Stimulated activated CD4-positive, alpha-beta T cell treated with anti-CD3 and anti-CD28 coated beads, Interleukin-4, amount 100 ng/mL, for 48 hours (primary cell): ENCODE measurements around the gene SOWAHA.
A peak's percentile ranks its signal among the peaks of the same experiment; 100 is the strongest.
"Not testable (repeated sequence)": the region's sequence is repeated elsewhere in the genome, so short reads cannot be mapped to it uniquely, and the experiment has no call there.

ENCODE experiments used
- DNase-seq, 2 donors: peaks; one replicate each; pipeline ENCODE4 v3.0.0-alpha.2; 2020; ENCODE audit warnings: low read depth in 2 of 2

Gene SOWAHA

GRCh38 chr5:132777209-132778069 lies 35.7 kb upstream of the SOWAHA start, which contains the start of gene SEPTIN8:
Gene SEPTIN8, minus strand, starts transcription at chr5:132777239. Its CDS starts 102 bp downstream, at chr5:132777137.
- peak; percentile 24 to 30 for DNase-seq

DNA sequence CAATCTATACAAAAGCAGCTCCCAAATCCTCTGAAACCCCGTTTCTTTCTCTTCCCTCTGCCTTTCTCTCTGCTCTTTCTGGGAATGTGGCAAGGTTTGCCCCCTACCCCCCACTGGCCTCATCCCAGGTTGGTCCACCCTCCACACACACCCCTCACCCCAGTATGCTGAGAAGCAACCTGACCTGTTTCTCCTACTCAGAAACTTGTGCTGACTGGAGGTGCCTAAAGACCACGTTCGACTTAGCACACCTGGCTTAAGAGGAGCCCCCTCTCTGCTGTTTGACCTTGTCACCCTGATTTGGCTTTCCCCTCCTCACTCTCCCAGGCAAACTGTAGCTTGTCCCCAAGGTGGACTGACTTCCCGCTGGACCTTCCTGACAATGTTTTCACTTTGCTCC lies 35.0 kb upstream of the SOWAHA start:
- DNase-seq: no peak

DNA sequence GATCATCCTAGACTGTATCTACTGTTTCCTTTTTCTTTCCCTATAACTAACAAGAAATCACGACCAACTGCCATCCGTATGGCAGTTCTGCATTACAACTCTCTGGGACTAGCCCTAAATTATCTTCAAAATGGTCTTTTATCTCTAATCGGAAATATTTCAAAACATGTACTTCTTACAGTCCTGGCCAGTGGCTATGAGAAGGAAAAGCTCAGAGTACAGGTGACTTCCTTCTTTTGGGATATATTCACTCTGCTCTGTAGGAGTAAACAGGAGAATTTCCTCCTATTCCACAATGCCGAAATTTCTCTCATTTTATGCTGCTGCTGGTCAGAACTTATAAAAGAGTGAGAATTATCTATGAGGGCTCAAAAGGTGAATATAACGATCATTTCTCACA lies 34.2 kb upstream of the SOWAHA start:
- no peak for DNase-seq

DNA sequence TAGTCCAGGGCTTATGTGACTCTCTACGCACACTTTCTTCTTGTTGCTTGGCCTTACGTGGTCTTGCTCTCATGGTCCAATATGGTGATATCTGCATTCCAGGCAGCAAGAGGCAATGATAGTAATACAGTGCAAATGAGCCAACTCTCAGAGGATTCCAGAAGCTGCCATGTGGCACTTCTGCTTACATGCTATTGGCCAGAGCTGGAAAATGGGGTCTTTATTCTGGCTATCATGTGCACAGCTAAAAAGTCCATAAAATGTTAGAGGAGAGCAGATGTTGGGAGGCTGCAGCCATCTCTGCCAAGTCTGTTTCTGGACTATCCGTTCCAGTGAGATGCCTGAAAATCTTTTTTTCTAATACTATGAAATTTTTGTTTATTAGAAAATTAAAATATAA lies 33.1 kb upstream of the SOWAHA start:
- DNase-seq: no peak

GRCh38 chr5:132780577-132780976 lies 32.5 kb upstream of the SOWAHA start:
- no peak for DNase-seq

- no peak for DNase-seq
Observed at GRCh38 chr5:132781029-132781428, 32.1 kb upstream of the SOWAHA start.

DNA sequence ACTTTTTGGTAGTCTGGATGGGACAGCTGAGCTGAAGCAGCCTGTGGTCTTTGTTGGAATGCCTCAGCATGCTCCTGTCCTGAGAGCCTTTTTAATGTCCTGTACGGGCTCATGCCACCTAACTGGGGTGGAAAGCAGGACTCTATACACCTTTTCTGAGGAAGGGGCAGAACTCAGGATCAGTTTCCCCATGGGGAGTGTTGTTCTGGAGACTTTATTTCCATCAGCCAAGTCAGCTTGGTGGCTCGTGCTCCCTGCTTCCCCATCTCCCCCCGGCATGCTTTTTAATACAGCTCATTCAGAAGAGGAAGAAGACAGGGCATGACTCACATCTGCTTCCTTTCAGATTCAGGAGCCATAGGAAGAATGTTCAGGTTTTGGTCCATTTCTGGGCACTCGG lies 31.0 kb upstream of the SOWAHA start:
- DNase-seq: no peak

DNA sequence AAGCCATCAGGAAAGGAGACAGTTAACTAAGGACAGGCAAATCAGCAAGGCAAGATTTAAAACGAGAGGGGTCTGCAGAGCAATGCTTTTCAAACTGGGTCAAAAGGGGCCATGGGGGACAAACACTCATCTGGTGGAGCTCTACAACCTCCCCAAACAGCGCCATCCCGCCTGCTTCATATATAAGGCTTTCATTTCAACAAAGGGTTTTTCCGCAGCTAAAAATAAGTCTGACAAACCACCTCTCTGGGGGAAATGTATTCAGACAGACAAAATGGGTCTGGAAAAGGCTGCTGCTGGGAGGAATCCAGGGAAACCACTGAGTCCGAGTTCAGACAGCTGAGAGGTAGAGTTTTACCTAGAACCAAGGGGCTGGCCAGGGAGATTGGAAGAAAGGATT lies 27.7 kb upstream of the SOWAHA start:
- DNase-seq: no peak

DNA sequence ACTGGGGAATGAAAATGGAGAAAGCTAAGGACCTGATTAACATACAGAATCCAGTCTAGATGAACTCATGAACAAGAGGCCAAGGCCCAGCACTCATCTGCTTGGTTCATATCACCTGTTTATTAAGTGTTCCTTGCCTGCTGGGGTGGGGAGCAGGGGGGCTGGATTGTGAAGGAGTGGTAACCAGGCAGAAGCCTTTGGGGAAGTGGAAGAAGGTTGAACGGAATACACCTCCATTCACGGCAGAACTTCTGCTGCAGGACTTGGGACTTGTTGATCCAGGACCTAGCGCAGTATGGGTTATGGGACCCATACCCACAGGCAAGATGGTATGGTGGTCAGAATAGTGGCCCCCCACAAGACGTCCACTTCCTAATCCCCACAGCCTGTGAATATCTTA lies 27.2 kb upstream of the SOWAHA start:
- DNase-seq: no peak

DNA sequence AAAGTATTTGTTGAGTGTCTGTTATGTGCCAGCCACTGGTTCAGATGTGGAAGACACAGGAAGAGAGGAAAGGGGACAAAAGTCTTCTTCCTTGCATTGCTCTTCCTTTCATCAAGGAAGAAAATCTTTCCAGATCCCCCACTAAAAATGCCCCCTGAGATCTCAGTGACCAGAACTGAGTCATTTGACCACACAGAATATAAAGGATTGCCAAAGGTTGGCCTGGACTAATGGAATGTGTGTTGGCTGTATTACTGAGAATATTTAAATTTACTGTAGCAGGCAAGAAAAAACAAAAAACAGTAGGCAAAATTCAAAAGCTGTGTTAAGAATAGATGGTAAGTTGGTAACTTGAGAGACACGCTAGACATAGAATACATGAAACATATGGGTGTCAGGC lies 26.0 kb upstream of the SOWAHA start:
- DNase-seq: no peak

DNA sequence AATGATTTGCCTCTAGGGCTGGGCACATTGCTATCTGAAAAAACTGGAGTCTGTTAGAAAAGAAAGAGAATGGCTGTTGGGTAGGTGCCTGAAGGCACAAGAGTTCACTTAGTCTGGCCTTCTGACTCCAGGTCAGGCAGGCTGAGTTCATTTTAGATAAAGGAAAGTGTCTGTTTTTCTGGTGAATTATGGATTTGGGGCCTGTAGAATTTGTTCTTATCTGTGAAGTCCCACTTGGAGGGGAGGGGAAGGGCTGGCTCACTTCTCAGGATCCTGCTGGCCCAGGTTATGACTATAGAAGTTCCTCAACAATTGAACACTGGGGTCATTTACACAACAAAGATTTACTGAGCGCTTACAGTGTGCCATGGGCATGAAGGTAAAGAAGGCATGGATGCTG lies 24.6 kb upstream of the SOWAHA start:
- DNase-seq: no peak

DNA sequence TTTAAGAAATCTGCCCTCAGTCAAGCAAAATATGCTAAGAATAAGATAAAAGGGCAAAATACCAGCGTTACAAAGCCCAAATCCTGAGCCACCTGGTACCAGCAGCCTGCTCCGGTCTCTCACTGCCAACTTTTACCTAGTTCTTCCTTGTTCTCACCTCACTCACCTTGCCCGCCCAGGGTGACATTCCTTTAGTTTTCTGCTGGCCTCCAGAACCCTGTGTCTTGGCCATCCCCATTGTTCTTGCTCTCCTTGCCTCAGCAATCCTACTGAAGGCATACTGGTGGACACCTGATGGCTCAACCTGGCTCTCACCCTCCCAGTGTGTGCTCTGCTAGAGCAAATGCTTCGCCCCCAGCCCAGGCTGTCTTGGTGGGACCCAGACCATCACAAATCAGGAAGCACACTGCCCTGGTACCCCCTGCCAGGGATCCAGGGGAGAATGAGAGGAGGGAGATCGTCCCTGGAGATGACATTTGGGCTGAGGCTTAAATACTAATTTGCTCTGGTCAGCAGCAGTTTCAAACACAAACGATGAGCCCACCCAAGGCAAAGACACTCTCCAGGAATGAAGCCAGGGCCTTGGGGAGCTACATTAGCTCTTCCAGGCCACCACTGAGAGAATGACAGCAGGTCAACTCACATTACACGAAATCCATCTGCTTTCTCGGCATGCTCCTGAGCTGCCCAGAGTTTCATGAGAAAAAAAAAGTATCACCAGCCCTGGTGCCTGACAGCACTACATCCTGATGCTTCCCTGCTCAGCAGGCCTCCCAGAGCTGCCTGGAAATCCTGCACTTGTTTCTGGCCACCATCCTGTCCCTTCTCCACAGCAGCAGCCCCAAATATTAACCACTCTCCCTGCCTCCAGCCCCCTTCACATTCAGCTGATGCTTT lies 23.9 kb upstream of the SOWAHA start:
- DNase-seq: no peak

GRCh38 chr5:132790201-132790865 lies 22.8 kb upstream of the SOWAHA start:
- no peak for DNase-seq

GRCh38 chr5:132791026-132791425 lies 22.1 kb upstream of the SOWAHA start:
- no peak for DNase-seq

- DNase-seq: no peak
Observed at GRCh38 chr5:132797651-132798050, 15.5 kb upstream of the SOWAHA start.

GRCh38 chr5:132799392-132799791 lies 13.7 kb upstream of the SOWAHA start:
- DNase-seq: no peak

DNA sequence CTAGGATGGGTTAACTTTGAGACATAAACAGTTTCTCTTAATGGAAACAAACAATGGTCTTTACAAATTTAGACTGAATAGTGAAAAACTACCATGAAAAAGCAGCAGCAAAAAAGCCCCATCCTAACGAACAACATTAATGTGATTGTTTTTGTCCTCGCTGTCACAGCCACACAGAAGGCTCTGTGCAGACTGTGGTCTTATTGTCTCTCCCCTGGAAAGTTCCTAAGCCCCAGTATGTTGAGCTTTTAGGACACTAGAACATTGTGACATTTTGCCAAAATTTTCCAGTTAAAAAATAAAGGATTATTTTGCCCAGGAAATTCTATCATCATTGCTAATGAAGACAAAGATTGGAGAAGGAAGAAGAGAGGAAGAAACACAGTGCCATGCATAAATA lies 12.6 kb upstream of the SOWAHA start:
- no peak for DNase-seq

- no peak for DNase-seq
Observed at GRCh38 chr5:132802044-132802684, 10.9 kb upstream of the SOWAHA start.

GRCh38 chr5:132802685-132803066 lies 10.4 kb upstream of the SOWAHA start:
- not testable (repeated sequence) for DNase-seq

GRCh38 chr5:132804219-132804618 lies 8.9 kb upstream of the SOWAHA start:
- DNase-seq: not testable (repeated sequence)

- not testable (repeated sequence) for DNase-seq
Observed at GRCh38 chr5:132805872-132806271, 7.2 kb upstream of the SOWAHA start.

GRCh38 chr5:132806804-132807162 lies 6.3 kb upstream of the SOWAHA start:
- not testable (repeated sequence) for DNase-seq
